Stomach (tissue), 4 donors: ENCODE measurements around the gene LNX2.

Source experiments
- POLR2AphosphoS5 ChIP-seq, 3 donors: sonication (generic); formaldehyde crosslinking; IDR thresholded peaks; one replicate each; pipeline ENCODE4 v1.6.1; 2016; ENCODE audit warnings: antibody characterized with exemption in 3 of 3
- TF ChIP-seq, protein P1 (sequence below), 7 experiments: fragments of 450-650 bp in 4 of 7; fragments of 200-600 bp in 3 of 7; sonication (generic) in 3 of 7; IDR thresholded peaks; one replicate each; pipeline ENCODE4 v1.5.1; 2016 to 2019; ENCODE audit warnings: antibody characterized with exemption in 7 of 7, control low read depth in 2 of 7, mild to moderate bottlenecking in 1 of 7

DNA sequence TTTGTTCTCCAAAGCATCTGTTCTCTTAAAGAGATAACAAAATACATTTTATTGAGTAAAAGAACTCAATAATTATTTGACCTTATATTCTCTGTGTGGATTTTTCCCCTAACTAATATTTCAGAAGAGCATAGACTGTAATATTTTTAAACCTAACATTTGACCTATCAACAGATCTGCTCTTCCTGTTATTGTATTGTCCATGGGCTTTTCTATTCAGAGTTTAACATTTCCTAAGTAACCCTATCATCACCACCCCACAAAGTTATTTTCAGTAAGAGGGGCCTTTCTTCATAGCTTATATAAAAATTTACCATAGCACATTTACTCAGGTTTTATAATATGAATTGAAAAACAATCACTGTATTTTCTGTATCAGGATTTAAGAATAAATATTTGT lies 18.9 kb upstream of the LNX2 start:
- TF ChIP-seq, protein P1, sequence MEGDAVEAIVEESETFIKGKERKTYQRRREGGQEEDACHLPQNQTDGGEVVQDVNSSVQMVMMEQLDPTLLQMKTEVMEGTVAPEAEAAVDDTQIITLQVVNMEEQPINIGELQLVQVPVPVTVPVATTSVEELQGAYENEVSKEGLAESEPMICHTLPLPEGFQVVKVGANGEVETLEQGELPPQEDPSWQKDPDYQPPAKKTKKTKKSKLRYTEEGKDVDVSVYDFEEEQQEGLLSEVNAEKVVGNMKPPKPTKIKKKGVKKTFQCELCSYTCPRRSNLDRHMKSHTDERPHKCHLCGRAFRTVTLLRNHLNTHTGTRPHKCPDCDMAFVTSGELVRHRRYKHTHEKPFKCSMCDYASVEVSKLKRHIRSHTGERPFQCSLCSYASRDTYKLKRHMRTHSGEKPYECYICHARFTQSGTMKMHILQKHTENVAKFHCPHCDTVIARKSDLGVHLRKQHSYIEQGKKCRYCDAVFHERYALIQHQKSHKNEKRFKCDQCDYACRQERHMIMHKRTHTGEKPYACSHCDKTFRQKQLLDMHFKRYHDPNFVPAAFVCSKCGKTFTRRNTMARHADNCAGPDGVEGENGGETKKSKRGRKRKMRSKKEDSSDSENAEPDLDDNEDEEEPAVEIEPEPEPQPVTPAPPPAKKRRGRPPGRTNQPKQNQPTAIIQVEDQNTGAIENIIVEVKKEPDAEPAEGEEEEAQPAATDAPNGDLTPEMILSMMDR (IDR thresholded peaks at IDR 0.05) = no peak
- no peak for TF ChIP-seq POLR2AphosphoS5 (IDR thresholded peaks at IDR 0.05)
